ENCODE measurements around the gene TSKS. TPM values are rescaled to one million over a fixed set of nuclear protein-coding genes. Genes with fewer than 3 reads are reported as not detected.

The TSKS gene, protein sequence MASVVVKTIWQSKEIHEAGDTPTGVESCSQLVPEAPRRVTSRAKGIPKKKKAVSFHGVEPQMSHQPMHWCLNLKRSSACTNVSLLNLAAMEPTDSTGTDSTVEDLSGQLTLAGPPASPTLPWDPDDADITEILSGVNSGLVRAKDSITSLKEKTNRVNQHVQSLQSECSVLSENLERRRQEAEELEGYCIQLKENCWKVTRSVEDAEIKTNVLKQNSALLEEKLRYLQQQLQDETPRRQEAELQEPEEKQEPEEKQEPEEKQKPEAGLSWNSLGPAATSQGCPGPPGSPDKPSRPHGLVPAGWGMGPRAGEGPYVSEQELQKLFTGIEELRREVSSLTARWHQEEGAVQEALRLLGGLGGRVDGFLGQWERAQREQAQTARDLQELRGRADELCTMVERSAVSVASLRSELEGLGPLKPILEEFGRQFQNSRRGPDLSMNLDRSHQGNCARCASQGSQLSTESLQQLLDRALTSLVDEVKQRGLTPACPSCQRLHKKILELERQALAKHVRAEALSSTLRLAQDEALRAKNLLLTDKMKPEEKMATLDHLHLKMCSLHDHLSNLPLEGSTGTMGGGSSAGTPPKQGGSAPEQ
- total RNA-seq (2016; rRNA removed; fragmentation: Illumina TruSeq; extraction: Trizol) (not detected in 2 replicates), polyA plus RNA-seq (2011; rRNA removed) (0.03 and 0.21 TPM in 2 replicates), polyA minus RNA-seq (2011; rRNA and poly(A)+ RNA removed; ENCODE audit: low replicate concordance) (0.12 TPM in 1 of 2 replicates, not detected in the other), Bru-seq, nascent RNA (percentile 5 among the genes with signal in this experiment), BruChase-seq, experiment 1, labeled RNA remaining after a 6-hour chase (percentile 8 among the genes with signal in this experiment), BruChase-seq, experiment 2, labeled RNA remaining after a 2-hour chase (not detected)
- total RNA-seq (2016; cell fraction: cytosol; rRNA removed; fragmentation: Illumina TruSeq; extraction: Trizol; ENCODE audit: low read depth) = not detected in 2 replicates
- total RNA-seq (2016; cell fraction: insoluble cytoplasmic fraction; rRNA removed; fragmentation: Illumina TruSeq; extraction: Trizol) = not detected in 2 replicates
- not detected in 2 replicates for total RNA-seq (2016; cell fraction: membrane; rRNA removed; fragmentation: Illumina TruSeq; extraction: Trizol)
- not detected in 2 replicates for total RNA-seq (2016; cell fraction: nucleus; rRNA removed; fragmentation: Illumina TruSeq; extraction: Trizol)
- polyA plus RNA-seq (2011; cell fraction: cytosol; rRNA removed) = 0.04 and 0.09 TPM in 2 replicates
- 0.40 and 0.47 TPM in 2 replicates for polyA plus RNA-seq (2011; cell fraction: nucleus; rRNA removed)
- 0.16 TPM in 1 of 2 replicates, not detected in the other for polyA plus RNA-seq (2012)
- polyA plus RNA-seq (2016; cell fraction: cytosol; fragmentation: Illumina TruSeq; extraction: Trizol; ENCODE audit: low read depth) = not detected in 2 replicates
- not detected in 2 replicates for polyA plus RNA-seq (2016; cell fraction: insoluble cytoplasmic fraction; fragmentation: Illumina TruSeq; extraction: Trizol; ENCODE audit: low read depth)
- not detected in 2 replicates for polyA plus RNA-seq (2016; cell fraction: membrane; fragmentation: Illumina TruSeq; extraction: Trizol; ENCODE audit: low read depth)
- polyA plus RNA-seq (2016; cell fraction: nucleus; fragmentation: Illumina TruSeq; extraction: Trizol; ENCODE audit: insufficient read depth, low read depth) = not detected in 2 replicates
- not detected in 2 replicates for polyA minus RNA-seq (2011; cell fraction: cytosol; rRNA and poly(A)+ RNA removed)
- not detected in 2 replicates for polyA minus RNA-seq (2011; cell fraction: nucleus; rRNA and poly(A)+ RNA removed)
- long read RNA-seq, experiment 1 = 0 reads
- long read RNA-seq, experiment 2 = 0 reads

DNA sequence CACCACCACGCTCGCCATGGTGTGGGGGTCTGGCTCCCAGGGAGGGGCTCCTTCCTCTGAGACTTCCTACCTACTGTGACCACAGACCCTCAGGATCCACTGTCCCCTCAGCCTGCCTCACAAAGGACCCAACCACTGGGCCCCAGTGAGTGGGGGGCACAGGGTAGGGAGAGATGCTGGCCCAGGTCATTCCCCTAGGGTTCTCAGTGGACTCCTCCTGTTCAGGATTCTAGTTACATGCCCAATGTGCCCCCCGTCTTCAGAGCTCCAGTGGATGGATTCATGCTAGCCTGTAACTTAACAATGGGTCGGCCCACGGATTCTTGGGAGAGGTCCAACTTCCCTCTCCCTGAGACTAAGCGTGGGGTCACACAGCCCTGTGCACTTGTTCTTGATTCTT lies at the start of gene TSKS:
TSS of gene TSKS (minus strand) at position 77 of the 400 bp plus-strand sequence. CDS start at position 18, 59 bp downstream.
- Histone ChIP-seq H3K4me1 (ENCODE audit: insufficient read depth, low read length) (peaks cover 38% of the 10 kb centered on the region), H2AFZ (ENCODE audit: low read length) (no peak within 1 kb of the TSS), H3K27me3 (ENCODE audit: control insufficient read depth in 1 of 2, insufficient read depth in 2 of 2, low read length in 2 of 2) (no peaks in the 10 kb centered on the region; a peak in 1 of 5 replicates), H3K4me2 (ENCODE audit: low read depth, low read length) (peak within 1 kb of the TSS; percentile 23; the same call in 1 of the 2 replicates), H3K9me3 (ENCODE audit: low read length) (no peaks in the 10 kb centered on the region), H3K27ac (ENCODE audit: extremely low read length, insufficient read depth, low read length) (no peak within 1 kb of the TSS), H3K79me2 (ENCODE audit: insufficient read depth, low read length) (peaks cover 12% of the 10 kb centered on the region), H3K36me3 (replicated peaks in 1 of 2; ENCODE audit: control insufficient read depth in 1 of 2, insufficient read depth in 2 of 2, low read length in 2 of 2) (no peaks in the 10 kb centered on the region), H3K9ac (ENCODE audit: insufficient read depth, low read depth, low read length) (no peak within 1 kb of the TSS), H3K4me3 (replicated peaks in 1 of 3; ENCODE audit: insufficient read depth in 1 of 3, low read depth in 2 of 3, low read length in 3 of 3) (no peak within 1 kb of the TSS), H4K20me1 (ENCODE audit: insufficient read depth, low read length) (no peaks in the 10 kb centered on the region)
- intact Hi-C loops (cut with micrococcal nuclease; ENCODE audit: unreplicated experiment) = loop anchor here (10.0 kb wide), 1 partner anchor 52 kb away; the partner anchor contains the start of genes FUZ and MED25
- ChIA-PET CTCF (ENCODE audit: low intra/inter-chr PET ratio, low total read pairs) (no interaction called here), POLR2A (no interaction called here)
- TF ChIP-seq, protein P1, sequence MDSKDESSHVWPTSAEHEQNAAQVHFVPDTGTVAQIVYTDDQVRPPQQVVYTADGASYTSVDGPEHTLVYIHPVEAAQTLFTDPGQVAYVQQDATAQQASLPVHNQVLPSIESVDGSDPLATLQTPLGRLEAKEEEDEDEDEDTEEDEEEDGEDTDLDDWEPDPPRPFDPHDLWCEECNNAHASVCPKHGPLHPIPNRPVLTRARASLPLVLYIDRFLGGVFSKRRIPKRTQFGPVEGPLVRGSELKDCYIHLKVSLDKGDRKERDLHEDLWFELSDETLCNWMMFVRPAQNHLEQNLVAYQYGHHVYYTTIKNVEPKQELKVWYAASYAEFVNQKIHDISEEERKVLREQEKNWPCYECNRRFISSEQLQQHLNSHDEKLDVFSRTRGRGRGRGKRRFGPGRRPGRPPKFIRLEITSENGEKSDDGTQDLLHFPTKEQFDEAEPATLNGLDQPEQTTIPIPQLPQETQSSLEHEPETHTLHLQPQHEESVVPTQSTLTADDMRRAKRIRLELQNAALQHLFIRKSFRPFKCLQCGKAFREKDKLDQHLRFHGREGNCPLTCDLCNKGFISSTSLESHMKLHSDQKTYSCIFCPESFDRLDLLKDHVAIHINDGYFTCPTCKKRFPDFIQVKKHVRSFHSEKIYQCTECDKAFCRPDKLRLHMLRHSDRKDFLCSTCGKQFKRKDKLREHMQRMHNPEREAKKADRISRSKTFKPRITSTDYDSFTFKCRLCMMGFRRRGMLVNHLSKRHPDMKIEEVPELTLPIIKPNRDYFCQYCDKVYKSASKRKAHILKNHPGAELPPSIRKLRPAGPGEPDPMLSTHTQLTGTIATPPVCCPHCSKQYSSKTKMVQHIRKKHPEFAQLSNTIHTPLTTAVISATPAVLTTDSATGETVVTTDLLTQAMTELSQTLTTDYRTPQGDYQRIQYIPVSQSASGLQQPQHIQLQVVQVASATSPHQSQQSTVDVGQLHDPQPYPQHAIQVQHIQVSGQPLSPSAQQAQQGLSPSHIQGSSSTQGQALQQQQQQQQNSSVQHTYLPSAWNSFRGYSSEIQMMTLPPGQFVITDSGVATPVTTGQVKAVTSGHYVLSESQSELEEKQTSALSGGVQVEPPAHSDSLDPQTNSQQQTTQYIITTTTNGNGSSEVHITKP (CRISPR knock-in tag; IDR thresholded peaks at IDR 0.05; ENCODE audit: low read depth) = peak; percentile 47; the same call in 1 of the 2 replicates
- no peak for TF ChIP-seq ZNF792 (CRISPR knock-in tag; IDR thresholded peaks at IDR 0.05)
- in situ Hi-C loops (cut with HindIII; ENCODE audit: extremely low pct_ligation_motif_present, low pct_unique_long_range_greater_than_20kb) = no loop called here
- FAIRE-seq (no peak), DNase-seq (ENCODE audit: low spot score) (no peak), ATAC-seq (no peak)
- WGBS (ENCODE audit: low lambda C conversion rate) = 55% methylated on average over 3 of the region's 6 CpGs
- BruUV-seq (replicated peaks) = no TSS peak
